ENCODE results near the gene FRMD3.

Gene FRMD3

DNA sequence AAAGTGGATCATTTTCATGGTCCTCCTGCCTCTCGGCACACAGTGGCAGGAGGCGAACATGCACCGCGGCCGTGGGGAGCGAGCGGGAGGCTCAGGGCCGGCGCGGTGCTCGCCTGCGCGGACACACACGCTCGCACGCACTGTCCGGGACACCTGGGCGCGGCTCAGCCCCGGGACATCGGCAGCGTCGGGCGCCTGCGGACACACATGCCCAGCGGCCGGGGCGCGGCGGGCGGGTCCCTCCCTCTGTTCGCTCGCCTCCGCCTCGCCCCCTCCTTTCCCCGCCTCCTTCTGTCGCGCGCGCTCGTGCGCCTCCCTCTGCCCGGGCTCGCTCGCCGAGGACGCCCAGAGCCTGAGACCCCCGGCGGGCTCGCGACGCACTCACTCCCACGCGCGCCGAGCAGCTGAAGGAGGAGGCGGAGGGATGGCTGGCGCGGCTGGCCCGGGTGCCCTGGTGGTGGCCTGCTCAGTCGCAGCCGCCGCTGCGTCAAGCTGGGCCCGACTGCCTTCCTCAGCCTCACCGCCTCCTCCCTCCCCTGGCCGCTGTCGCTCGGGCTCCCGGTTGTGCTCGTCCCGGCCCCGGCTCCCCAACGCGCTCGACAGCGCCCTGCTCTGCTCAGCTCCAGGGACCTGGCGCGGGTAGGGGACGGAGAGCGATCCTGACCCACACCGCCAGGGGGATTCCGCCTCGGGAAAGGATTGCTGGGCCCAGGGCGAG, at the start of gene FRMD3:
Gene FRMD3, minus strand, starts transcription at position 230 of the 718 bp plus-strand sequence. Its CDS starts 170 bp downstream, at position 60.
- Mint-ChIP-seq H3K9me3 (no peaks in the 10 kb centered on the region), H3K36me3 (ENCODE audit: low read depth) (no peaks in the 10 kb centered on the region)

GRCh38 chr9:83584995-83585394, 46.8 kb upstream of the FRMD3 start:
- Mint-ChIP-seq H3K36me3 (ENCODE audit: low read depth) (no peaks in the 10 kb centered on the region), H3K9me3 (peaks cover 10% of the 10 kb centered on the region), H3K4me3 (no peak overlapping the region), H3K27ac (no peak overlapping the region), H3K4me1 (no peaks in the 10 kb centered on the region), H3K27me3 (ENCODE audit: low read depth) (no peaks in the 10 kb centered on the region)
- TF ChIP-seq, protein P1, sequence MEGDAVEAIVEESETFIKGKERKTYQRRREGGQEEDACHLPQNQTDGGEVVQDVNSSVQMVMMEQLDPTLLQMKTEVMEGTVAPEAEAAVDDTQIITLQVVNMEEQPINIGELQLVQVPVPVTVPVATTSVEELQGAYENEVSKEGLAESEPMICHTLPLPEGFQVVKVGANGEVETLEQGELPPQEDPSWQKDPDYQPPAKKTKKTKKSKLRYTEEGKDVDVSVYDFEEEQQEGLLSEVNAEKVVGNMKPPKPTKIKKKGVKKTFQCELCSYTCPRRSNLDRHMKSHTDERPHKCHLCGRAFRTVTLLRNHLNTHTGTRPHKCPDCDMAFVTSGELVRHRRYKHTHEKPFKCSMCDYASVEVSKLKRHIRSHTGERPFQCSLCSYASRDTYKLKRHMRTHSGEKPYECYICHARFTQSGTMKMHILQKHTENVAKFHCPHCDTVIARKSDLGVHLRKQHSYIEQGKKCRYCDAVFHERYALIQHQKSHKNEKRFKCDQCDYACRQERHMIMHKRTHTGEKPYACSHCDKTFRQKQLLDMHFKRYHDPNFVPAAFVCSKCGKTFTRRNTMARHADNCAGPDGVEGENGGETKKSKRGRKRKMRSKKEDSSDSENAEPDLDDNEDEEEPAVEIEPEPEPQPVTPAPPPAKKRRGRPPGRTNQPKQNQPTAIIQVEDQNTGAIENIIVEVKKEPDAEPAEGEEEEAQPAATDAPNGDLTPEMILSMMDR (IDR thresholded peaks at IDR 0.05; ENCODE audit: unreplicated experiment in 3 of 3): no peak

More for the DNA sequence above, at the start of gene FRMD3:
- Mint-ChIP-seq H3K27me3 (ENCODE audit: low read depth) (peaks cover 53% of the 10 kb centered on the region), H3K27ac (peak within 1 kb of the TSS in 2 of 3 experiments; percentile 6 to 53), H3K4me3 (peak within 1 kb of the TSS; percentile 76 to 85 (median 83)), H3K4me1 (peaks cover 21% of the 10 kb centered on the region)
- TF ChIP-seq, protein P1 (IDR thresholded peaks at IDR 0.05; ENCODE audit: unreplicated experiment in 3 of 3): peak; percentile 74 to 83 (median 82)

- TF ChIP-seq, protein P1 (IDR thresholded peaks at IDR 0.05; ENCODE audit: unreplicated experiment in 3 of 3): peak; percentile 64 to 77 (median 70)
- Mint-ChIP-seq H3K4me3 (no peak overlapping the region), H3K27me3 (ENCODE audit: low read depth) (no peaks in the 10 kb centered on the region), H3K36me3 (ENCODE audit: low read depth) (peaks cover 7% of the 10 kb centered on the region), H3K9me3 (peaks cover 21% of the 10 kb centered on the region), H3K4me1 (no peaks in the 10 kb centered on the region), H3K27ac (no peak overlapping the region)
Observed at GRCh38 chr9:83583151-83584014, 45.2 kb upstream of the FRMD3 start.

GRCh38 chr9:83582029-83582428, 43.8 kb upstream of the FRMD3 start:
- H3K4me3 Mint-ChIP-seq: no peak overlapping the region

GRCh38 chr9:83574482-83574881, 36.3 kb upstream of the FRMD3 start:
- Mint-ChIP-seq H3K27me3 (ENCODE audit: low read depth) (no peaks in the 10 kb centered on the region), H3K4me1 (no peaks in the 10 kb centered on the region), H3K4me3 (no peak overlapping the region), H3K9me3 (peaks cover 24% of the 10 kb centered on the region), H3K36me3 (ENCODE audit: low read depth) (peaks cover 5% of the 10 kb centered on the region), H3K27ac (no peak overlapping the region)
- TF ChIP-seq, protein P1 (IDR thresholded peaks at IDR 0.05; ENCODE audit: unreplicated experiment in 3 of 3): no peak

More at GRCh38 chr9:83582029-83582428, 43.8 kb upstream of the FRMD3 start:
- no peak overlapping the region for H3K27ac Mint-ChIP-seq
- TF ChIP-seq, protein P1 (IDR thresholded peaks at IDR 0.05; ENCODE audit: unreplicated experiment in 3 of 3): no peak
- peaks cover 7% of the 10 kb centered on the region for H3K36me3 Mint-ChIP-seq (ENCODE audit: low read depth)
- no peaks in the 10 kb centered on the region for H3K27me3 Mint-ChIP-seq (ENCODE audit: low read depth)
- H3K9me3 Mint-ChIP-seq: peaks cover 33% of the 10 kb centered on the region
- H3K4me1 Mint-ChIP-seq: no peaks in the 10 kb centered on the region
